ENCODE results near the gene CDH12. TPM values are rescaled to one million over a fixed set of nuclear protein-coding genes. Genes with fewer than 3 reads are reported as not detected.
"Not testable (repeated sequence)": the region's sequence is repeated elsewhere in the genome, so short reads cannot be mapped to it uniquely, and the experiment has no call there.

Gene CDH12
- total RNA-seq, 4 donors from 2014 or later: 0.12 TPM; not detected in 3

DNA sequence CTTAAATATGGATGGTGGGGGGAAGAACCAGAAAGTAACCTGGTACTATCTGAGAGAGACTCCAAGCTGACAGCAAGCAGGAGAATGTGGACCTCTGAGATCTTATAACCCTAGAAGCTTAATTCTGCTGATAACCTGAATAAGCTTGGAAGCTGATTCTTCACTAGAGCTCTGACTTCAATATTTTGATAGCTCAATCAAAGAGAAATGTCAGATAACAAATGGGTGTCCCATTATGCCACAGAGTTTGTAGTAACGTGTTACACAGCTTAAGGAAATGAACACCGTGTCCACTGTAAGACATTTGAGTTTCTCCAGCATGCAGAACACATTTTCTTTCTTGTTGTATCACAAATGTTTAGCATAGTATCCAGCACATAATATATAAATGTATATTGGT lies 626.7 kb downstream of the CDH12 start:
- Histone ChIP-seq H3K4me3 (no peak overlapping the region), H3K27ac (no peak overlapping the region), H3K27me3 (no peaks in the 10 kb centered on the region), H3K4me1 (no peaks in the 10 kb centered on the region), H3K9me3 (no peaks in the 10 kb centered on the region), H3K36me3 (no peaks in the 10 kb centered on the region)
- 75 to 80% methylated on average over 2 of the region's 2 CpGs for whole genome bisulfite sequencing, 2 donors (ENCODE audit: low coverage in 1 of 2)
- TF ChIP-seq POLR2A (IDR thresholded peaks at IDR 0.05): no peak
- TF ChIP-seq POLR2AphosphoS5 (IDR thresholded peaks at IDR 0.05): no peak
- no peak for TF ChIP-seq EP300 (IDR thresholded peaks at IDR 0.05)
- TF ChIP-seq, protein P1, sequence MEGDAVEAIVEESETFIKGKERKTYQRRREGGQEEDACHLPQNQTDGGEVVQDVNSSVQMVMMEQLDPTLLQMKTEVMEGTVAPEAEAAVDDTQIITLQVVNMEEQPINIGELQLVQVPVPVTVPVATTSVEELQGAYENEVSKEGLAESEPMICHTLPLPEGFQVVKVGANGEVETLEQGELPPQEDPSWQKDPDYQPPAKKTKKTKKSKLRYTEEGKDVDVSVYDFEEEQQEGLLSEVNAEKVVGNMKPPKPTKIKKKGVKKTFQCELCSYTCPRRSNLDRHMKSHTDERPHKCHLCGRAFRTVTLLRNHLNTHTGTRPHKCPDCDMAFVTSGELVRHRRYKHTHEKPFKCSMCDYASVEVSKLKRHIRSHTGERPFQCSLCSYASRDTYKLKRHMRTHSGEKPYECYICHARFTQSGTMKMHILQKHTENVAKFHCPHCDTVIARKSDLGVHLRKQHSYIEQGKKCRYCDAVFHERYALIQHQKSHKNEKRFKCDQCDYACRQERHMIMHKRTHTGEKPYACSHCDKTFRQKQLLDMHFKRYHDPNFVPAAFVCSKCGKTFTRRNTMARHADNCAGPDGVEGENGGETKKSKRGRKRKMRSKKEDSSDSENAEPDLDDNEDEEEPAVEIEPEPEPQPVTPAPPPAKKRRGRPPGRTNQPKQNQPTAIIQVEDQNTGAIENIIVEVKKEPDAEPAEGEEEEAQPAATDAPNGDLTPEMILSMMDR (IDR thresholded peaks at IDR 0.05): no peak
- no peak for ATAC-seq

DNA sequence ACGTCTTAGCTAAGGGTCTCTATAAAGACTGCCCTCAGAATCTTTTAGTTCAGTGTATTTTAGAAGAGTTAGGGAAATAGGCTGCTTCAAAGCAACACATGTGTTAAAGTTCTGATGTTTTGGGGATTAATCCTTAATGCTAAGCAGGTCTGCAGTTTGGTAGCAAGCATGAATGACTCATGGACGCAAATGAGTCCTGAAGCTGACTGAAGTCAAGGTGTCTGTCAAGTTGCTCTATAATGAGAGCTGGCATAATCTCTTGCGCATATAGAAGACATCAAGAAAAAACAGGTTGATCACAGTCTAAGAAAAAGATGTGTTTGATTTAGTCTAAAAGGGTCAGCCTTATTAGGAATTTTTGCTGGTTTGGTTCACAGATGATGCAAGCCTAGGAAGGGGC lies 630.1 kb downstream of the CDH12 start:
- H3K4me1 ChIP-seq: no peaks in the 10 kb centered on the region
- no peaks in the 10 kb centered on the region for H3K36me3 ChIP-seq
- TF ChIP-seq POLR2AphosphoS5 (IDR thresholded peaks at IDR 0.05): no peak
- TF ChIP-seq POLR2A (IDR thresholded peaks at IDR 0.05): no peak
- TF ChIP-seq, protein P1 (IDR thresholded peaks at IDR 0.05): no peak
- no peak for TF ChIP-seq EP300 (IDR thresholded peaks at IDR 0.05)
- 72 to 89% methylated on average over 3 of the region's 3 CpGs for WGBS, 2 donors (ENCODE audit: low coverage in 1 of 2)
- no peak overlapping the region for H3K27ac ChIP-seq
- ATAC-seq: no peak
- H3K9me3 ChIP-seq: no peaks in the 10 kb centered on the region
- H3K27me3 ChIP-seq: no peaks in the 10 kb centered on the region
- H3K4me3 ChIP-seq: no peak overlapping the region

DNA sequence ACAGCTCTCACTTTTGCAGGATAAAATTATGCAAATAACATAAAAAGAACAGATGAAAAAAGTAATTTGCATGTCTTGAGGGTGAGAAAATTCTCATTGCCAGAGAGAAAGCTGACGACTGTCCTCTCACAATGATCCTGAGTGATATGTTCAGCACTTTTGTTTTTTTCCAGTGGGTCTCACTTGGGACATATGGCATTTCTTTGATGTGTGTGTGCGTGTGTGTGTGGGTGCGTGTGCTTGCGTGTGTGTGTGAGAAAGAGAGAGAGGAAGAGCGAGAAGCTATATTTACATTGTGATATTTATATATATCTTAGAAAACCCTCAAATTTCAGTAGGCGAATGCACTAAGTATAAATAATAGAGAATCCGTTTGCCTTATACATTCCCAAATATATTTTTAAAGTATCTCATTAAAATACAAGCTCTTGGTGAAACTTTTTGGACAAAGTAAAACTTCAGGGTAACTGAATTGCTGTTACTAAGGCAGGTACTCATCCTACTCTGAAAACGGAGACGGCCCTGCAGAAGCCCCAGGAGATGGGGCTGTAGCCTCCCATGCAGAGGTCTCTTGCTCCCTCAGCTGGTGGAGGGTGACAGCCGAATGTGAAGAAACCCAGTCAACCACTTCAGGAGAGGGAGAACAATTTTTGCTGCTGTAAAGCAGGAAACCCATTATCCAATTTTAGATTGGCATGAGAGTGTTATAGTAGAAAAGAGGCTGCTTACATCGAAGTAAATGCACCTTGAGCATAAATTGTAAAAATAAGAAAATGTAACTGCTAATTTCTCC lies 639.2 kb downstream of the CDH12 start:
- not testable (repeated sequence) for H3K4me3 ChIP-seq, H3K27ac ChIP-seq, H3K36me3 ChIP-seq, H3K4me1 ChIP-seq, H3K27me3 ChIP-seq, ATAC-seq, H3K9me3 ChIP-seq
- 0% methylated on average over 1 of the region's 11 CpGs; no CpG with 5 or more reads in 1 of the 2 donors for WGBS, 2 donors (ENCODE audit: low coverage in 1 of 2)

DNA sequence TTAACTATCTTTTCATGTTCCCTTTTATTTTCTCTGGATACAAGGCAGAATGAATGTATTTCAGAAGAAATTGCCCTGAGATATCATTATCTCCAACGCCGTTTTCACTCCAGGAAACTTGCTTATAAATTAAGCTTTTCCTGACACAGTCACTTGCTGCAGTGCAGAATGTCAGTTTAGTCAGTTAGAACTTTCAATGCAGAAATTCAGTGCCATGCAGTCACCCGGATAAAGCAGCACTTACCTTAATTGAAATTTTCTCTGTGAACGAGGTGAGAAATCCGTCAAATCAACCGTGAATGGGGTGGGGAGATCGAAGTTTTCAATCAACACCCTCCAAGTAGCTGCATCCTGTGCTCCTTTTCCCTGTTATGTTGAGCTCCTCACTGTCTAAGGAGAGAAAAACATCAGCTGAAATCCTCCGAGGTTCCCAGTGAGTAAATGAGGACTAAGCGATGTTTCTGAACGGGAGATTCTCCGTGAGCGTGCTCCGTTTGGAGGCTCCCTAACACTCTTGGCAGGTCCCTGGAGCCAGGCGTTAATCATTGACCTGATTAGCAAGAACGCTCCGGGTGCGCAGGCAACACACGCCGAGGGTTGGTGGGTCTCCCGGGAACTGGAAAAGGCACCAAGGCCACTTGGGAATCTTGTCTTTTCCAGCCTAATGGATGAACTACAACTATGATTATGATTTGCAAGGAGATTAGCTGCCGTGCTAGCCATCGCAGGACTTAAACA lies 640.7 kb downstream of the CDH12 start:
- not testable (repeated sequence) for ATAC-seq, H3K27me3 ChIP-seq, H3K27ac ChIP-seq, H3K4me3 ChIP-seq, H3K36me3 ChIP-seq, H3K4me1 ChIP-seq, H3K9me3 ChIP-seq
- 17 to 18% methylated on average over 6 to 8 of the region's 22 CpGs for WGBS, 2 donors (ENCODE audit: low coverage in 1 of 2)

DNA sequence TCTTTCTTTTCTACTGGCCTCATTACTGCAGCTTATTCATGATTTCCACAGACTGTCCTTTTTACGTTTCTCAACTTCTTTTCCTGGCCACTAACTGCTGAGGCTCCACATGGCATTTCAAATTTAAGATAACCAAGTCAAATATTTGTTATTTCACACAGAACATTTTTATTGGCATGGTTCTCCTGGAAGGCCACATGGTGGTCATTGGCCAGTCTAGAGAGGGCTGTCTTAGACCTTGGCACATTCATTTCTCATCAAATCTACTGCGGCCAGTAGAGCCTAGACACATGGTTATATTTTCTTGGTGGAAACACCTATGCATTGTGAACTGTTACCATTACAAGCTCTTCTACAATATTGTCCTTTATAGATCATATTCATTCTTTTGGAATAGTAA lies 644.7 kb downstream of the CDH12 start:
- H3K36me3 ChIP-seq, H3K4me3 ChIP-seq, H3K9me3 ChIP-seq, H3K27me3 ChIP-seq, H3K27ac ChIP-seq, H3K4me1 ChIP-seq, ATAC-seq: not testable (repeated sequence)
- WGBS, 2 donors (ENCODE audit: low coverage in 1 of 2): 58 to 66% methylated on average over 2 of the region's 2 CpGs

DNA sequence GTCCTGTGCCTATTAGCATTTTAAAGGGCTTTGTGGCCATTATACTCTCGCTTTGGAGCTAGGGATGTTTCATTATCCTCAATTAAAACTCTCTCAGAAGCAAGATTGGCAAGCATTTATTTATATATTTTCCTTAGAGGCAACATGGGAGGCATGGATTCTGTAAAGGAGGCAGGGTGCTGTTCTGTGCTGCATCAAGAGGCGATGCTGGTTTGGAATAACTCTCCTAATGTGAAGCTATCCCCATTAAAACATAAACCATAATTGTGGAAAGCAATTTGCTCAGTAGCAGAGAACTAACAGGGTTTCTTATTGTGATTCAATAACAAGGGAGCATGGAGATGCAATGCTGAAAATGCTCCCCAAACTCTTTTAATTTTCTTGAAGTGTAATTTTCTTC lies 664.5 kb downstream of the CDH12 start:
- H3K27me3 ChIP-seq, H3K4me3 ChIP-seq, ATAC-seq: not testable (repeated sequence)

DNA sequence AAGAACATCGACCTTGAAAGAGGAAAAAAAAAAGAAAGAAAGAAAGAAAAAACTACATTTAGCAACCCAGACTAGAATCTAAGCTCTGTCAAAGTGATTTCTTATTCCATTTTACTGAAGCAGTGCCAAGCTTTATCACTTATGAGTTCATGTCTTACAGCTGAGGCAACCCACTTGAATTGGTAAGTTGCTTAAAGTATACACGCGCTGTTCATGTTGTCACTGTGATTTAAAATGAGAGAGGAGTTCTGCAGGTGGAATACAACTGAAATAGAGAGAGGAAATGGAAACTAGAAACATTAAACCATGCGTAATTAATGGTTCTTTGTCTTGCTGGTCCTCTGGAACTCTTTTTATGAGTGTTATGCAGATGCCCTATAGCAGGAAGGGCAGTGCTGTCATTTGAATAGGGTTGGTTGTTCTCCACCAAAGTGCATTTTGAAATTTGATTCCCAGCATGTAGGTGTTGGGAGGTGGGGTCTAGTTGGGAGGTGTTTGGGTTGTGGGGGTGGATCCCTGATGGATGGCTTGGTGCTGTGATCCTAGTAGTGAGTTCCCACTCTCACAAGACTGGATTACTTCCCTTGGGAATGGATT lies 665.4 kb downstream of the CDH12 start:
- not testable (repeated sequence) for ATAC-seq, H3K36me3 ChIP-seq, H3K27me3 ChIP-seq, H3K9me3 ChIP-seq, H3K27ac ChIP-seq, H3K4me3 ChIP-seq, H3K4me1 ChIP-seq
- WGBS, 2 donors (ENCODE audit: low coverage in 1 of 2): 67 to 73% methylated on average over 3 to 4 of the region's 4 CpGs

More for the DNA sequence above, 664.5 kb downstream of the CDH12 start:
- H3K9me3 ChIP-seq, H3K36me3 ChIP-seq, H3K4me1 ChIP-seq, H3K27ac ChIP-seq: not testable (repeated sequence)
- WGBS, 2 donors (ENCODE audit: low coverage in 1 of 2): 85% methylated on average over 2 of the region's 2 CpGs; no CpG with 5 or more reads in 1 of the 2 donors

DNA sequence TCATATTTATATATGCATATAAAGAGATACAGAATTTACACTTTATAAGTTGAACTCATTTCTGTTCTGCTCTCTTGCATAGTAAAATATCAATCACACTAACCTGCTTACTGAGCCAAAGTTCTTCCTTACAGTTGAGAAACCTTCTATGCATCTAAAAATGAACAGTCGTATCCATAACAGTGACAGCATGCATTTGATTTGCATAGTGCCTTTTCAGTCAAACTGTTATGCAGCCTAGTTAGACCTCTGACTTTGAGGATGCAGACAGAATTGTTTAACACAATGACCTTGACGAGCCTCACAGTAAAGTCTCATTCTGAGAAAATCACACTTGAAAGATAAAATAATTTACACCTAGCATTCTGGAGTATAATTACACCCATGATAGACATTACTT lies 683.9 kb downstream of the CDH12 start:
- not testable (repeated sequence) for H3K36me3 ChIP-seq, H3K27ac ChIP-seq, ATAC-seq, H3K9me3 ChIP-seq, H3K27me3 ChIP-seq, H3K4me3 ChIP-seq, H3K4me1 ChIP-seq
- WGBS, 2 donors (ENCODE audit: low coverage in 1 of 2): no CpG with 5 or more reads among the region's 2 CpGs

DNA sequence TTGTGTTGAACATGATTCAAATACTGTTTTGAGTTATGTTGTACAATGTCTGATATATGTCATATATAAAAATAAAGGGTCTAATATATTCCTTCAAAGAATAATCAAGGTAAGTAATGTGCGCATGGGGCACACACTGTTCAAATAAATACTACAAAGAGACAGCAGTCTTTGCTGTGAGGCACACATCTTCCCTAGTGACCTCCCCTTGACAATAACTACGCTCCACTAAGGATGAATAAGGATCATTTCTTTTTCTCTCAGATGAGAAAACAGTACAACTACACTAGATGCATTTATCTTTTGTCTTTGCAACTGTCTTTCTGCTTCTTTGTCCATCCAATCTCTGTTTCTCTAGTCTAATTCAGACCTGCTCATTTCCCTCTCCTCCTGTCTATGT lies 684.4 kb downstream of the CDH12 start:
- H3K4me1 ChIP-seq, H3K9me3 ChIP-seq, H3K4me3 ChIP-seq, H3K36me3 ChIP-seq, H3K27ac ChIP-seq, H3K27me3 ChIP-seq, ATAC-seq: not testable (repeated sequence)
- WGBS, 2 donors (ENCODE audit: low coverage in 1 of 2): no CpG with 5 or more reads among the region's 2 CpGs

DNA sequence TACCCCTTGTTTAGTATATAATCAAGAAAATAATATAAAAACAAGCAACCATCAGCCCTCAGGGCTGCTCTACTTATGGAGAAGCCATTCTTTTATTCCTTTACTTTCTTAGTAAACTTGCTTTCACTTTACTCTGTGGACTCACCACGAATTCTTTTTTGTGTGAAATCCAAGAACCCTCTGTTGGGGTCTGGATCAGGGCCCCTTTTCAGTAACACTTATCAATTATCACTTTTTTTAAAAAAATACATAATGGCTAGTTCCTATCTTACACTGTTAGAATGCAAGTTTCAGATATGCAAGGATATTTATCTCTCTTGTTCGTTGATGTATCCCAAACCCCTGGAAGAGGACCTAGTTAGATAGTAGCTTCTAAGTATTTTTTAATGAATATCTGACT lies 687.2 kb downstream of the CDH12 start:
- ATAC-seq, H3K27ac ChIP-seq, H3K27me3 ChIP-seq, H3K9me3 ChIP-seq, H3K36me3 ChIP-seq, H3K4me1 ChIP-seq, H3K4me3 ChIP-seq: not testable (repeated sequence)
- 44 to 75% methylated on average over 2 of the region's 2 CpGs for WGBS, 2 donors (ENCODE audit: low coverage in 1 of 2)

Data from gastroesophageal sphincter (tissue), 4 donors.